B cell (primary cell): ENCODE results near the gene ZNF438.

Experiments
- EZH2 ChIP-seq: IDR thresholded peaks from 2 replicates; pipeline ENCODE4 v1.6.1; 2012; ENCODE audit warnings: borderline replicate concordance, low read depth, mild to moderate bottlenecking, moderate library complexity, low read length; ENCODE audit not compliant: insufficient read depth, poor library complexity, severe bottlenecking
- TF ChIP-seq, protein P1 (sequence below): fragments of 200-600 bp; IDR thresholded peaks from one replicate; pipeline ENCODE4 v1.8.0; 2022; ENCODE audit warnings: antibody characterized with exemption, mild to moderate bottlenecking

DNA sequence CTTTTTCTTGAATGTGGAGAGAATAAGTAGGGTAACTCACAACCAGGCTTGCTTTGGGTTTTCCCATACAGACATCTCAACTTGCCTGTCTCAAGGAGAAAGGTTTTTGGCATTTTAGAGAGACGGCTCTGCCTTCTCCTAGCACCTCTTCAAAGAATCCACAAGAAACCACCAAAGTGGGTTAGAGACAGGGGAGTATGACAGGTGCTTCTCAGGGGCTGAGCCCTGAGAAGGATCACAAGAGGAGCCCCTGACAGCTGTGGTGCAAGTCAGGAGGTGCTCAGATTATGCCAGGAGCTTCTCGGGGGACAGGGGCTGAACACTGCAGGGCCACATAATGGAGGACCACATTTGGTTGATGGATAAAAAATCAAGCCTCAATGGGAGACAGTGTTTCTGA, 231.3 kb downstream of the ZNF438 start:
- TF ChIP-seq, protein P1, sequence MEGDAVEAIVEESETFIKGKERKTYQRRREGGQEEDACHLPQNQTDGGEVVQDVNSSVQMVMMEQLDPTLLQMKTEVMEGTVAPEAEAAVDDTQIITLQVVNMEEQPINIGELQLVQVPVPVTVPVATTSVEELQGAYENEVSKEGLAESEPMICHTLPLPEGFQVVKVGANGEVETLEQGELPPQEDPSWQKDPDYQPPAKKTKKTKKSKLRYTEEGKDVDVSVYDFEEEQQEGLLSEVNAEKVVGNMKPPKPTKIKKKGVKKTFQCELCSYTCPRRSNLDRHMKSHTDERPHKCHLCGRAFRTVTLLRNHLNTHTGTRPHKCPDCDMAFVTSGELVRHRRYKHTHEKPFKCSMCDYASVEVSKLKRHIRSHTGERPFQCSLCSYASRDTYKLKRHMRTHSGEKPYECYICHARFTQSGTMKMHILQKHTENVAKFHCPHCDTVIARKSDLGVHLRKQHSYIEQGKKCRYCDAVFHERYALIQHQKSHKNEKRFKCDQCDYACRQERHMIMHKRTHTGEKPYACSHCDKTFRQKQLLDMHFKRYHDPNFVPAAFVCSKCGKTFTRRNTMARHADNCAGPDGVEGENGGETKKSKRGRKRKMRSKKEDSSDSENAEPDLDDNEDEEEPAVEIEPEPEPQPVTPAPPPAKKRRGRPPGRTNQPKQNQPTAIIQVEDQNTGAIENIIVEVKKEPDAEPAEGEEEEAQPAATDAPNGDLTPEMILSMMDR = no peak
- no peak for TF ChIP-seq EZH2
